PC-3 (cell line): ENCODE results near the gene CPT2. TPM values are rescaled to one million over a fixed set of nuclear protein-coding genes. Genes with fewer than 3 reads are reported as not detected.
A peak's percentile ranks its signal among the peaks of the same experiment; 100 is the strongest.

Experiments used
- ATAC-seq: fragments of 200-7000 bp; cut with Tn5 transposase; 2 replicates; pipeline ENCODE4 v1.9.1; 2020; ENCODE audit warnings: mild to moderate bottlenecking, moderate library complexity
- BruUV-seq: library from RNA; stranded (reverse); fragments of 400-500 nt; replicated peaks from 2 replicates; lab custom pipeline; 2021; lab: Mats Ljungman, UMichigan
- CTCF ChIA-PET: fragments of 300-600 bp; sonication (Branson Sonifier 250); formaldehyde crosslinking; loops from one replicate; lab custom pipeline; 2022; ENCODE audit warnings: antibody characterized with exemption; lab: Charles Lee
- POLR2A ChIA-PET: fragments of 300-600 bp; sonication (Branson Sonifier 250); formaldehyde crosslinking; loops from one replicate; lab custom pipeline; 2022; ENCODE audit warnings: antibody characterized with exemption; ENCODE audit not compliant: unreplicated experiment; lab: Charles Lee
- DNase-seq: peaks from one replicate; pipeline ENCODE4 v3.0.0-alpha.2; 2015
- H2AFZ ChIP-seq: fragments of 300-600 bp; sonication (generic); 2 replicates; pipeline ENCODE4 v1.6.0; 2016; ENCODE audit warnings: antibody characterized with exemption, low read length
- H3F3A ChIP-seq: fragments of 300-600 bp; sonication (generic); one replicate; pipeline ENCODE4 v1.6.0; 2017; ENCODE audit warnings: antibody characterized with exemption, low read length, control low read depth, mild to moderate bottlenecking; ENCODE audit not compliant: unreplicated experiment
- H3K27ac ChIP-seq: fragments of 300-600 bp; sonication (generic); 2 replicates; pipeline ENCODE4 v1.5.1; 2016; ENCODE audit warnings: mild to moderate bottlenecking, low read length
- H3K27me3 ChIP-seq: fragments of 300-600 bp; sonication (generic); 2 replicates; pipeline ENCODE4 v1.6.1; 2016; ENCODE audit warnings: low read length, mixed read lengths
- H3K36me3 ChIP-seq: fragments of 300-600 bp; sonication (generic); 2 replicates; pipeline ENCODE4 v1.6.1; 2016; ENCODE audit warnings: low read depth, mixed run types, low read length, mixed read lengths
- H3K4me1 ChIP-seq: fragments of 300-600 bp; sonication (generic); 2 replicates; pipeline ENCODE4 v1.5.1; 2016; ENCODE audit warnings: low read length; ENCODE audit not compliant: insufficient read depth
- H3K4me2 ChIP-seq: fragments of 300-600 bp; sonication (generic); 2 replicates; pipeline ENCODE4 v1.6.0; 2016; ENCODE audit warnings: low read length
- H3K4me3 ChIP-seq: fragments of 300-600 bp; sonication (generic); 2 replicates; pipeline ENCODE4 v1.5.1; 2016; ENCODE audit warnings: mild to moderate bottlenecking, low read length, mixed read lengths
- H3K79me2 ChIP-seq: fragments of 300-600 bp; sonication (generic); 2 replicates; pipeline ENCODE4 v1.6.1; 2017; ENCODE audit warnings: low read length, mixed read lengths
- H3K9ac ChIP-seq: fragments of 300-600 bp; sonication (generic); 2 replicates; pipeline ENCODE4 v1.6.0; 2016; ENCODE audit warnings: mild to moderate bottlenecking, low read length
- H3K9me2 ChIP-seq: fragments of 300-600 bp; sonication (generic); replicated peaks from 2 replicates; pipeline ENCODE4 v1.6.1; 2016; ENCODE audit warnings: mixed run types, low read length, mixed read lengths
- H3K9me3 ChIP-seq: fragments of 300-600 bp; sonication (generic); 2 replicates; pipeline ENCODE4 v1.6.1; 2016; ENCODE audit warnings: low read length, mixed read lengths
- H4K20me1 ChIP-seq: fragments of 300-600 bp; sonication (generic); 2 replicates; pipeline ENCODE4 v1.6.1; 2016; ENCODE audit warnings: low read length, mixed read lengths
- EZH2 ChIP-seq: fragments of 300-600 bp; sonication (generic); IDR thresholded peaks from one replicate; pipeline ENCODE4 v1.6.1; 2017; ENCODE audit warnings: antibody characterized with exemption, mild to moderate bottlenecking, low read length; ENCODE audit not compliant: unreplicated experiment
- EZH2phosphoT487 ChIP-seq: fragments of 300-600 bp; sonication (generic); IDR thresholded peaks from 2 replicates; pipeline ENCODE4 v1.6.1; 2018; ENCODE audit warnings: mild to moderate bottlenecking, antibody characterized with exemption, low read length, borderline replicate concordance
- intact Hi-C: fragments of 100-400 bp; cut with micrococcal nuclease; formaldehyde crosslinking; loops from 2 replicates; pipeline ENCODE4 v1.9.0; 2023
- total RNA-seq: library from RNA; depleted of rRNA; stranded (reverse); fragments of >200 nt; gene quantifications from 2 replicates; pipeline ENCODE4 v1.2.3, GENCODE V29; 2014
- TF ChIP-seq, protein P1 (sequence below): fragments of 300-600 bp; sonication (generic); conservative IDR thresholded peaks from 2 replicates; pipeline ENCODE4 v1.5.1; 2017; ENCODE audit warnings: antibody characterized with exemption, low read depth, mild to moderate bottlenecking, low read length

CPT2 gene
- total RNA-seq, 1 experiment from 2014 or later = 27.1 TPM

DNA sequence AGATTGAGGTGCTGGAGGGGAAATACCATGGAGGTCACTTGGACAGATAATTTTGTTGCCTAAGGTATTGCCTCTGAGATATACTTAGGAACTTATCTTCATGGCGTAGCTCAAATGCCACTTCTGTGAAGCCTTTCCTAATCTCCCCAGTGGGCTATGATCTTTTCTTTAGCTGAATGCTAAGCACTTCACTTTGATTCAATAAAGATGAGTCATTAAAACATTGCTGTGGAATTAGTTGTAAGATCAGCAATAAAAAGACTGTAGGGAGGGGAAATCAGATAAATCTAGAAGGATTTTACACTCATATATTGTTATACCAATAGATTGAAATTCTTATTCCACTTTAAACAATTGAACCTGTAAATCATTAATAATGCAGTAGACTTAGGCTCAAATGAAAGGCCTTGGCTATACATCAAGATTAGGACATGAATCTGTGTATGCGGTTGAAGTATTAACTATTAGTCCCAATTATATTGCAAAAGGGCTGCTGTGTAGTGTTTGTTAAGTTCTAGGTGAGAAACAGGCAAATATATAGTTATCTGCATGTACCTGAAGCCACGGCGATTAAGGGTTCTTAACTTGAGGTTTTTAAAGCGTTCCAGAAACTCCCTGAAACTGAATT is 60.9 kb downstream of the CPT2 start:
- no TSS peak for BruUV-seq
- intact Hi-C loops = no loop called here
- no peaks in the 10 kb centered on the region for H3K9me2 ChIP-seq
- H3K4me1 ChIP-seq = no peaks in the 10 kb centered on the region
- no peak overlapping the region for H3K27ac ChIP-seq
- H2AFZ ChIP-seq = no peak overlapping the region
- TF ChIP-seq EZH2 = no peak
- TF ChIP-seq, protein P1, sequence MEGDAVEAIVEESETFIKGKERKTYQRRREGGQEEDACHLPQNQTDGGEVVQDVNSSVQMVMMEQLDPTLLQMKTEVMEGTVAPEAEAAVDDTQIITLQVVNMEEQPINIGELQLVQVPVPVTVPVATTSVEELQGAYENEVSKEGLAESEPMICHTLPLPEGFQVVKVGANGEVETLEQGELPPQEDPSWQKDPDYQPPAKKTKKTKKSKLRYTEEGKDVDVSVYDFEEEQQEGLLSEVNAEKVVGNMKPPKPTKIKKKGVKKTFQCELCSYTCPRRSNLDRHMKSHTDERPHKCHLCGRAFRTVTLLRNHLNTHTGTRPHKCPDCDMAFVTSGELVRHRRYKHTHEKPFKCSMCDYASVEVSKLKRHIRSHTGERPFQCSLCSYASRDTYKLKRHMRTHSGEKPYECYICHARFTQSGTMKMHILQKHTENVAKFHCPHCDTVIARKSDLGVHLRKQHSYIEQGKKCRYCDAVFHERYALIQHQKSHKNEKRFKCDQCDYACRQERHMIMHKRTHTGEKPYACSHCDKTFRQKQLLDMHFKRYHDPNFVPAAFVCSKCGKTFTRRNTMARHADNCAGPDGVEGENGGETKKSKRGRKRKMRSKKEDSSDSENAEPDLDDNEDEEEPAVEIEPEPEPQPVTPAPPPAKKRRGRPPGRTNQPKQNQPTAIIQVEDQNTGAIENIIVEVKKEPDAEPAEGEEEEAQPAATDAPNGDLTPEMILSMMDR = no peak
- TF ChIP-seq EZH2phosphoT487 = no peak
- H3K36me3 ChIP-seq = peaks cover 51% of the 10 kb centered on the region
- no peak overlapping the region for H3K9ac ChIP-seq
- peak; percentile 22 for ATAC-seq
- no peaks in the 10 kb centered on the region for H4K20me1 ChIP-seq
- no peak overlapping the region for H3K4me2 ChIP-seq
- no peaks in the 10 kb centered on the region for H3K9me3 ChIP-seq
- POLR2A ChIA-PET = no interaction called here
- DNase-seq = no peak
- no peaks in the 10 kb centered on the region for H3F3A ChIP-seq
- CTCF ChIA-PET = interaction anchor here (0.5 to 0.6 kb wide), 2 partner anchors 18 to 254 kb away, joined by 3 to 9 read pairs; no protein-coding TSS in a partner anchor
- H3K4me3 ChIP-seq = no peak overlapping the region
- no peaks in the 10 kb centered on the region for H3K79me2 ChIP-seq
- no peaks in the 10 kb centered on the region for H3K27me3 ChIP-seq

DNA sequence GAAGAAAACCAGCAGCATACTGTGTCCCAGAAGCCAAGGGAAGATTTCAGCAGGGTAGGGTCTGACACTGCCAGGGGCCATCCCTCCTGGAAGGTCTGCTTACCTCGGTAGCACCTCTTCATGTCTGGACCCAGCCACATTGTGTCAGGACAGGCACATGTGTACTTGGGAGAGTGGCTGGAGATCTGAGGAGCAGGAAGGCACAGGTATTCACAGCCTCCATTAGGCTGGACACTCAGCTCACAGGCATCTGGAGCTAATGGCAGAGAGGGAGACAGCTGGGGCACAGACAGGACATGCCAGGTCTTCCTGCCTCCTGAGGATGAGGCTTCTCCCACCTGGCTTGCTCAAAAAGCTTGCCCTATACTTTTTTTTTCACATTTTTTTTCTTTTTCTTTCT is 61.6 kb downstream of the CPT2 start:
- Histone ChIP-seq H3K9ac (no peak overlapping the region), H3F3A (no peaks in the 10 kb centered on the region), H3K9me2 (no peaks in the 10 kb centered on the region), H3K79me2 (no peaks in the 10 kb centered on the region), H3K27ac (no peak overlapping the region), H3K4me1 (no peaks in the 10 kb centered on the region), H3K9me3 (no peaks in the 10 kb centered on the region), H3K4me3 (no peak overlapping the region), H3K27me3 (no peaks in the 10 kb centered on the region), H4K20me1 (no peaks in the 10 kb centered on the region), H2AFZ (no peak overlapping the region), H3K36me3 (peaks cover 54% of the 10 kb centered on the region), H3K4me2 (no peak overlapping the region)
- intact Hi-C loops = no loop called here
- ChIA-PET POLR2A (no interaction called here), CTCF (no interaction called here)
- no TSS peak for BruUV-seq
- ATAC-seq = peak; percentile 33; the same call in 1 of the 2 replicates
- no peak for TF ChIP-seq EZH2
- TF ChIP-seq, protein P1 = no peak
- TF ChIP-seq EZH2phosphoT487 = no peak
- DNase-seq = no peak

DNA sequence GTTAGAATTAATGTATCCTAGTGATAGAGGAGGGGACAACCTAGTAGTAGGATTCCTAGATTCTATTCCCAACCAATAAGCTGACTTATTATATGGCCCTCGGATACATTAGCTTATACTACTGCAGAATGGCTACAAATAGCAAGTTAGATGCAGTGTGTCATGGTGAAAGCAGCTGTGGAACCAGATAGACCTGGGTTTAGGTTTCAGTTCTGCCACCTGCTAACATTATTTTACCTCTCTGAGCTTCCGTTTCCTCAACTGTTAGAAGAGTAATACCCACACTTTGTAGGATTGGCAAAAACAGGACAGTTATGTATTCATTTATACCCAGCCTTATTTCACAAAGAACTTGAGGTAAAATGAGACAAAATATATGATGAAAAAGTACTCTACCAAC is 63.3 kb downstream of the CPT2 start:
- Histone ChIP-seq H3K4me3 (no peak overlapping the region), H3K4me2 (no peak overlapping the region), H3K27ac (no peak overlapping the region), H3K9me2 (no peaks in the 10 kb centered on the region), H3K79me2 (no peaks in the 10 kb centered on the region), H4K20me1 (no peaks in the 10 kb centered on the region), H3K27me3 (no peaks in the 10 kb centered on the region), H3K9ac (no peak overlapping the region), H3K36me3 (peaks cover 65% of the 10 kb centered on the region), H3K9me3 (no peaks in the 10 kb centered on the region), H3F3A (no peaks in the 10 kb centered on the region), H2AFZ (no peak overlapping the region), H3K4me1 (no peaks in the 10 kb centered on the region)
- no TSS peak for BruUV-seq
- CTCF ChIA-PET = no interaction called here
- ATAC-seq = no peak
- TF ChIP-seq EZH2 = no peak
- DNase-seq = no peak
- intact Hi-C loops = no loop called here
- POLR2A ChIA-PET = no interaction called here
